Measurements from ENCODE around the gene NDUFS4. TPM values are rescaled to one million over a fixed set of nuclear protein-coding genes. Genes with fewer than 3 reads are reported as not detected.
"Not testable (repeated sequence)": the region's sequence is repeated elsewhere in the genome, so short reads cannot be mapped to it uniquely, and the experiment has no call there.

The NDUFS4 gene
- total and polyA plus RNA-seq, 2 of the 4 experiments (the other 2 are of a cell fraction), result 34.2 to 70.1 TPM

- no peak overlapping the region for H2BK15ac ChIP-seq (ENCODE audit: low read depth, low read length)
- WGBS, 2 experiments (ENCODE audit: extremely low coverage in 2 of 2, insufficient read length in 1 of 2), result 100% methylated on average over 1 of the region's 4 CpGs; no CpG with 5 or more reads in 1 of the 2 experiments
- dilution Hi-C loops (cut with HindIII; ENCODE audit: low sequenced_read_pairs, unreplicated experiment), result no loop called here
- H3K4me3 ChIP-seq (ENCODE audit: insufficient read depth, low read depth, low read length), result no peak overlapping the region
- POLR2A ChIA-PET (ENCODE audit: unreplicated experiment), result no interaction called here
- DNase-seq (no peak), ATAC-seq (ENCODE audit: low read depth) (no peak)
- H2BK20ac ChIP-seq (ENCODE audit: low read depth, low read length), result no peak overlapping the region
- no peak overlapping the region for H2AFZ ChIP-seq (replicated peaks; ENCODE audit: low read length, poor library complexity)
- H2AK5ac ChIP-seq (ENCODE audit: low read depth, low read length), result no peak overlapping the region
- CTCF ChIA-PET, result interaction anchor here (1.4 kb wide), 1 partner anchor 10 kb away, joined by 3 read pairs; no protein-coding TSS in a partner anchor
- H3K9me1 ChIP-seq (ENCODE audit: insufficient read depth, low read length), result no peaks in the 10 kb centered on the region
- H4K5ac ChIP-seq (ENCODE audit: low read depth, low read length), result no peak overlapping the region
- no peaks in the 10 kb centered on the region for H3K9me3 ChIP-seq (ENCODE audit: control insufficient read depth, insufficient read depth, low read length)
- H3K23ac ChIP-seq (ENCODE audit: low read depth, low read length), result no peak overlapping the region
- no peaks in the 10 kb centered on the region for H4K20me1 ChIP-seq (ENCODE audit: insufficient read depth, low read length)
- H4K91ac ChIP-seq (ENCODE audit: insufficient read depth, low read depth, low read length), result no peak overlapping the region
- no peak overlapping the region for H4K8ac ChIP-seq (ENCODE audit: low read depth in 2 of 2, low read length in 2 of 2)
- in situ Hi-C loops (cut with MboI; ENCODE audit: low sequenced_read_pairs), result no loop called here
- no peaks in the 10 kb centered on the region for H3K4me1 ChIP-seq (ENCODE audit: control insufficient read depth, insufficient read depth, low read length)
- TF ChIP-seq USF2 (IDR thresholded peaks at IDR 0.05; ENCODE audit: low read depth, low read length), result no peak
- TF ChIP-seq RCOR1 (IDR thresholded peaks at IDR 0.05; ENCODE audit: insufficient replicate concordance, low read length), result no peak
- TF ChIP-seq CEBPB (IDR thresholded peaks at IDR 0.05; ENCODE audit: low read depth, low read length), result no peak
- no peak for TF ChIP-seq MXI1 (IDR thresholded peaks at IDR 0.05; ENCODE audit: borderline replicate concordance, low read depth, low read length)
- no peak for TF ChIP-seq BHLHE40 (IDR thresholded peaks at IDR 0.05; ENCODE audit: low read depth, low read length)
- BruUV-seq (replicated peaks), result no TSS peak
- H2AK9ac ChIP-seq (replicated peaks; ENCODE audit: low read depth, low read length, poor library complexity), result no peak overlapping the region
- H3K4ac ChIP-seq (ENCODE audit: low read depth, low read length), result no peak overlapping the region
- intact Hi-C loops (cut with micrococcal nuclease), result loop anchor here (5.0 kb wide), 1 partner anchor 45 kb away; no protein-coding TSS in a partner anchor
- no peak overlapping the region for H3K14ac ChIP-seq (replicated peaks; ENCODE audit: low read depth, low read length)
- H3K56ac ChIP-seq (ENCODE audit: extremely low read depth, insufficient read depth, low read length), result no peak overlapping the region
- H2BK5ac ChIP-seq (ENCODE audit: low read depth, low read length, poor library complexity, severe bottlenecking), result no peak overlapping the region
- H2BK120ac ChIP-seq (ENCODE audit: low read depth, low read length), result no peak overlapping the region
- H3K9ac ChIP-seq (ENCODE audit: low read depth, low read length), result no peak overlapping the region
- no peaks in the 10 kb centered on the region for H3K79me1 ChIP-seq (ENCODE audit: low read depth in 1 of 2, low read length in 2 of 2)
- no peaks in the 10 kb centered on the region for H3K36me3 ChIP-seq (ENCODE audit: control insufficient read depth, insufficient read depth, low read length)
- no peaks in the 10 kb centered on the region; the same call in 1 of the 2 replicates for H3K27me3 ChIP-seq (ENCODE audit: control insufficient read depth, insufficient read depth, low read length)
- H3K4me2 ChIP-seq (ENCODE audit: low read depth, low read length), result no peak overlapping the region
- no peak overlapping the region for H3K27ac ChIP-seq (ENCODE audit: insufficient read depth, low read length)
- no peak overlapping the region for H3K18ac ChIP-seq (ENCODE audit: low read depth, low read length)
These were observed 13.2 kb upstream of the NDUFS4 start for GRCh38 chr5:53547226-53547625.

- H2AK9ac ChIP-seq (replicated peaks; ENCODE audit: low read depth, low read length, poor library complexity); in situ Hi-C loops (cut with MboI; ENCODE audit: low sequenced_read_pairs); H3K4me3 ChIP-seq (ENCODE audit: insufficient read depth, low read depth, low read length); H2AK5ac ChIP-seq (ENCODE audit: low read depth, low read length); H3K27ac ChIP-seq (ENCODE audit: insufficient read depth, low read length); H3K79me1 ChIP-seq (ENCODE audit: low read depth in 1 of 2, low read length in 2 of 2); H2AFZ ChIP-seq (replicated peaks; ENCODE audit: low read length, poor library complexity); H3K9me3 ChIP-seq (ENCODE audit: control insufficient read depth, insufficient read depth, low read length); BruUV-seq (replicated peaks); H3K18ac ChIP-seq (ENCODE audit: low read depth, low read length); H4K20me1 ChIP-seq (ENCODE audit: insufficient read depth, low read length); H3K14ac ChIP-seq (replicated peaks; ENCODE audit: low read depth, low read length); H2BK120ac ChIP-seq (ENCODE audit: low read depth, low read length); ATAC-seq (ENCODE audit: low read depth); H4K8ac ChIP-seq (ENCODE audit: low read depth in 2 of 2, low read length in 2 of 2); H3K4ac ChIP-seq (ENCODE audit: low read depth, low read length); POLR2A ChIA-PET (ENCODE audit: unreplicated experiment); H2BK20ac ChIP-seq (ENCODE audit: low read depth, low read length); H2BK15ac ChIP-seq (ENCODE audit: low read depth, low read length); H3K23ac ChIP-seq (ENCODE audit: low read depth, low read length); H3K4me1 ChIP-seq (ENCODE audit: control insufficient read depth, insufficient read depth, low read length); H3K36me3 ChIP-seq (ENCODE audit: control insufficient read depth, insufficient read depth, low read length); H3K9ac ChIP-seq (ENCODE audit: low read depth, low read length); DNase-seq; H3K9me1 ChIP-seq (ENCODE audit: insufficient read depth, low read length); H4K91ac ChIP-seq (ENCODE audit: insufficient read depth, low read depth, low read length); H3K56ac ChIP-seq (ENCODE audit: extremely low read depth, insufficient read depth, low read length); H2BK5ac ChIP-seq (ENCODE audit: low read depth, low read length, poor library complexity, severe bottlenecking); H3K4me2 ChIP-seq (ENCODE audit: low read depth, low read length); dilution Hi-C loops (cut with HindIII; ENCODE audit: low sequenced_read_pairs, unreplicated experiment); H3K27me3 ChIP-seq (ENCODE audit: control insufficient read depth, insufficient read depth, low read length); H4K5ac ChIP-seq (ENCODE audit: low read depth, low read length): not testable (repeated sequence)
- WGBS, 2 experiments (ENCODE audit: extremely low coverage in 2 of 2, insufficient read length in 1 of 2), result no CpG with 5 or more reads among the region's 7 CpGs
- intact Hi-C loops (cut with micrococcal nuclease), result loop anchor here (5.0 kb wide), 1 partner anchor 44 kb away; no protein-coding TSS in a partner anchor
- CTCF ChIA-PET, result interaction anchor here (0.7 to 1.4 kb wide), 2 partner anchors 8 to 504 kb away, joined by 3 read pairs; no protein-coding TSS in a partner anchor
These were observed 11.9 kb upstream of the NDUFS4 start for GRCh38 chr5:53548501-53548900.
